KBM-7 (cell line): ENCODE measurements around the gene GPR15.
"Not testable (repeated sequence)": the region's sequence is repeated elsewhere in the genome, so short reads cannot be mapped to it uniquely, and the experiment has no call there.

Source experiments
- DNase-seq: peaks from one replicate; pipeline ENCODE4 v3.0.0-alpha.2; 2015
- in situ Hi-C: fragments of 300-500 bp; cut with MboI; formaldehyde crosslinking; loops from 2 replicates; pipeline ENCODE4 v1.14.3; 2020; ENCODE audit warnings: low sequenced_read_pairs, low pct_unique_long_range_greater_than_20kb, mixed read lengths

Gene GPR15

GRCh38 chr3:98553753-98554152 lies 22.0 kb downstream of the GPR15 start:
- in situ Hi-C loops: no loop called here
- peak; percentile 87 for DNase-seq

DNA sequence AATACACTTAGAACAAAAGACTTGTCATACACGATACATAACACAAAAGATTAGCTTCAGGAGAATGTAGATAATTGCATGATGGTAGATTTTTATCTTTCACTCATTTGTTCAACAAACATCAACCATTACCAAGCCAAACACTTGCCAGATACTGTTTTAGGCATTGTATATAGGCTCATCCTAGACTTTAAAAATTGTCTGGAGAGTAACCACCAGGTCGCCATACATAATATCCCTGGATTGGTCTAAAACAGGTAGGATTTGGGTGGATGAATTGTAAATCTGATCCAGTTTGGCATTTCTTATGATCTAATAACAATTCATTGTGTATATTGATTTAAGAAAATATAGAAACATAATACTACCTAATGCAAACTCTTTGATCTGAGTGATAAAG lies 22.8 kb downstream of the GPR15 start:
- in situ Hi-C loops: no loop called here
- DNase-seq: no peak

DNA sequence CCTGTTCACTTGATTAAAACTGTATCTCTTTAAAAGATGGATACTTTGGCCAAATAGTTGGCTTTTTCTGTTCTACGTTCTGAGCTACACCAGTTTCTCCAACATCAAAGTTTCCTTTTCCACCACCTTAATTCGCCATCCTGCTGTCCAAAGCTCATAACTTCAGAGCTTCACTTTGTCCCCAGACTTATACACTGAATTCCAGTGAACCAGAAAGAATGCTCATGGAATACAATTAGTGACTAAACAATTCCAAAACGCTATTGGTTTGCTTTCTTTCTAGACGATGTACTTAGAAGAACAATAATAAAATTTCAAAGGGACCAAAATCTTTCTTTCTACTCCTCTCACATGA lies 23.2 kb downstream of the GPR15 start:
- no peak for DNase-seq

DNA sequence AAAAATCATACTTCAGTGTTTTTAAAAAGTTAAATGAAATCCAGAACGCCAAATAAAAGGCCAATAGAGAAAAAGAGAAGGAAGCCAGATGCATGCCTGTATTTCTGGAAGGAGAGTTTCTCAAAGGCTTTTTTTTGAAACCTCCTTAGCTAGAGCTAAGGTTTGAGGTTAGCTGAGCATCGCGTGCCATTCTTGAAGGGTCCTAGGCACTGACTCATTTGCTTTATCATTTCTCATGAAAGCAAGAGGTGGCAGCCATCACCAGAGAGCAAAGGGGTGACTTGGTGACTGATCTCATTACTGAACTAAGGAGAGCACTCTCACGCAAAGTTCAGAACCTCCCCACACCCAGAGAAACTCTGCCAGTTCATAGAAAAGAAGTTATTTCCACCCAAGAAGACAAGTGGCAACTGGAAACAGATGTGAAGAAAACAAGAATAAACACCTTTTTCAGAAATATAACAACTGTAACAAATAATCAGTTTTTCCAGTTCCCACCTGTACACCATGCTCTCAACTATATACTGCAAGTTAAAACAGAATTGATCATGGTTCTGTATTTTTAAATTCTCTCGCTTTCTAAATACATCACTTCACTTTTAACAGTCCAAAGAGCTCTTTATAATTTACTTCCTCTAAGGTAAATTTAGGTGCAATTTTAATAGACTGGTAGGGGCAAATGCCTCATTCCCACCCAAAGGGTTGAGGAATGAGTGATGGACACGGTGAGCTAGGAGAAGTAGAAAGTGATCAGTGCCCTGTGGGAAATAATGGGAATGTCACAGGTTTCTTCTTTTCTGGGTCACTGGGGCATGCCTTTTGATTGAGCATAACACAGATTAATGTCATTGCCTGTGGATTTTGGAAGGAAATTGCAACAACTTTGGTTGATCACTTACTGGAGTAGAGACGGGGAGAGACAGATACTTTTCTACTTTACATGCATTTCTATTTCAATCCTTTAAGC lies 24.7 kb downstream of the GPR15 start:
- in situ Hi-C loops: no loop called here

More for the DNA sequence above, 23.2 kb downstream of the GPR15 start:
- in situ Hi-C loops: no loop called here

DNA sequence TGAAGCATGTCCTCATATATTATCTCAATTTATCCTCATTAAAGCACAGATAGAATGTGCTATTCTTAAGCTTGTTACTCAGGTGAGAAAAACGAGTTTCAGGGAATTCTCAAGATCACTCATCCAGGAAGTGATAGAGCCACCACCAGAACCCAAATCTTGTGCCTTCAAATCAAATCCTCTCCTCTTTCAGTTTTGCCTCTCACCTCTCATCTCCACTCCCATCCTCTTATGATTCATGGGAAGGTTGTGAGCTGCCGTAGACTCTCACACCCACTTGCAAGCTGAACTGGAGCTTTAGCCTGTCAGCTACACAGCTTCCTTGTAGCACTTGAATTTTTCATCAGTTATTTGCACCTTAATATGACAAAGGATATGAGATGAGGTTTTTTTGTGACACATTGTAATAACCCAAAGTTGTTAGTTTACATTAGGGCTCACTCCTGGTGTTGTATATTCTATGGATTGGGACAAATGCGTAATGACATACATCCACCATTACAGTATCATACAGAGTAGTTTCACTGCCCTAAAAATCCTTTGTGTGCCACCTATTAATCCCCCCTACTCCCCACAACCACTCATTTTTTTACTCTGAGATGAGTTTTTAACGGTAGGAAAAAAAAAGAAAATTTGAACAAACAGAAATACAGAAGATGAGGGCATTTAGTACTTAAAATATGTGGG lies 25.7 kb downstream of the GPR15 start:
- in situ Hi-C loops: no loop called here
- no peak for DNase-seq

More for the DNA sequence above, 24.7 kb downstream of the GPR15 start:
- DNase-seq: peak; percentile 94

DNA sequence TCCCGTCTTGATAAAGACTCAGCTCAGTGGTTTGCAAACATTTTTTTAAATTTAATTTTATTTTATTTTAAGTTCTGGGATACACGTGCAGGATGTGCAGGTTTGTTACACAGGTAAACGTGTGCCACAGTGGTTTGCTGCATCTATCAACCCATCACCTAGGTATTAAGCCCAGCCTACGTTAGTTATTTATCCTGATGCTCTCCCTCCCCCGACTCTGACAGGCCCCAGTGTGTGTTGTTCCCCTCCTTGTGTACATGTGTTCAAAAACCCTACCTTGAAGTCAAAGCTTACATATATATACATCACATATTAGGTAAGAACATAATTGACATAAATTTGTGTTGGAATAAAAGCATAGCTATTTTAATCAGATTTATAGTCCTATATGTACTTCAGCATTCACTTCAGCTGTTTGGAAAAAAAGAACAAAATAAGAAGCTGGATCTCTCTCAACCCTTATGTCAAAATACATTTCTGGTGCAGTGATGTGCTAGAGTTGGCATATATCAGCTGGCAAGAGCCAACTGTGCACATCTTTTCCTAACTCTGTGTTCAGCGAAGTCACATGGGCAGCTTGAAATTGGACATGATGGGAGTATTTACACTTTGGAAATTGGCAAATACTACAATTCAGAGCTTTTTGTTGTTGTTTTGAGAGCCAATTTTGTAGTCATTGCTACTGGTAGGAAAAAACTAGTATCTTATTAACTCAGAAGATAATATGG lies 26.5 kb downstream of the GPR15 start:
- in situ Hi-C loops: no loop called here
- no peak for DNase-seq

DNA sequence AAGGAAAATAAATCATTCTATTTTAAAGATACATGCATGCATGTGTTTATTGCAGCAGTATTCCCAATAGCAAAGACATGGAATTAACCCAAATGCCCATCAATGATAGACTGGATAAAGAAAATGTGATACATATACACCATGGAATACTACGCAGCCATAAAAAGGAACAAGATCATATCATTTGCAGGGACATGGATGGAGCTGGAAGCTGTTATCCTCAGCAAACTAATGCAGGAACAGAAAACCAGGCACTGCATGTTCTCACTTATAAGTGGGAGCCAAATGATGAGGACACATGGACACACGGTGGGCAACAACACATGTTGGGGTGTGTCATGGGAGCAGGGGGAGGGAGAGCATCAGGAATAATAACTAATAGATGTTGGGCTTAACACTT lies 28.0 kb downstream of the GPR15 start:
- in situ Hi-C loops, DNase-seq: not testable (repeated sequence)

- in situ Hi-C loops: no loop called here
- DNase-seq: no peak
Observed at GRCh38 chr3:98560911-98561310, 29.1 kb downstream of the GPR15 start.

DNA sequence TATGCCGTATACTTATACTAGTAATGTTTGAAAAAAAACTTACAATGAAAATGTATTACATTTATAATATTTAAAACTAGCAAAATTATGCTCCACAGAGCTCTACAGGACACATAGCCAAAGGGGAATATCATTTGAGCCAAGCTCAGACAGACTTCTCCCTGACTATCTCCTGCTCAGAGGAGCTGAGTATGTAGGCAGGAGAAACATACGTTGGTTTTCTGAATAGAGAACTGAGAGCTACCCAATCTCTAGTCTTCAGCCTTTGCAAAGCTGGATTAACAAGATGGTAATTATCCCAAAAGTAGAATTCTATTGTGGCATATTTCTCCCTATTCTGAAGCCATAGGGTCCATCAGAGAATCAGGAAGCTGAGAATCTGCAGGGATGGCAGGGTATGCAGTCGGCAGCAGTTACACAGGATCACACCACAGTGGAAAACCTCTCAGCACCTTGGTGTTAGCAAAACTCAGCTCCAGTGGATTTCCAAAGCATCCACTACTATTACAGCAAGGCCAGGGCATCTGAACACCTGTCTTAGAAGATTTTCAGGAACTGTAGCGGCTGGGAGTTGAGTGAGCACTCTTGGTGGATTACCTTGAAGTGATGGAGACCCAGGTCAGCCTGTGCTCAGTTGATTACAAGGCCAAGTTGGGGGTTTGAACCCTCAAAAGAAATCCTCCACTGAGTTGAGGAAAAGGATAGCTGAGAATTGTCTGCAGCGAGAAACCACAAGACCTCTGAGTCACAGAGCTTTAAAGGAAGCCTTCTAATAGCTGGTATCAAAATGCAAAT lies 30.1 kb downstream of the GPR15 start:
- no peak for DNase-seq
- in situ Hi-C loops: no loop called here

- no peak for DNase-seq
- in situ Hi-C loops: no loop called here
Observed at GRCh38 chr3:98563661-98564281, 32.0 kb downstream of the GPR15 start.

GRCh38 chr3:98564282-98565005 lies 32.7 kb downstream of the GPR15 start:
- no peak for DNase-seq
- in situ Hi-C loops: no loop called here

DNA sequence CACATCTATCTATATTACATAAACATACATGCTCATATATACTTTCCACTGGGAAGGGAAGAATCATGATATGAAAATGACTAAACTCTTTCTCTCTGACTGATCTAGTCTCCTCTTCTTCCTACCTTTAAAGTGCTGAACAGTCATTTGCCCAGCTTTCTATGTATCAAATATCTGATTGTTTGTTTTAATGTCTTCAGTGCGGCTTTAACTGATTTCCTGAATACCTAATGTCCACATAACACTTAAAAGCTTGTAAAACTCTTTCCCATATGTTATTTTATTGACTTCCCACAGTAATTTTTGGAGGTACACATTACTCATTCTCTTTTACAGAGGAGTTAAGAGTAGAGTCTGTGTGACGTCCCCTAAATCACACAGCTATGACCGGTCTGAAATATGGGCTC lies 33.5 kb downstream of the GPR15 start:
- no peak for DNase-seq
- in situ Hi-C loops: no loop called here

- in situ Hi-C loops: no loop called here
- DNase-seq: peak; percentile 45
Observed at GRCh38 chr3:98565843-98566242, 34.1 kb downstream of the GPR15 start.

- DNase-seq: no peak
- in situ Hi-C loops: no loop called here
Observed at GRCh38 chr3:98567666-98568270, 36.0 kb downstream of the GPR15 start.

DNA sequence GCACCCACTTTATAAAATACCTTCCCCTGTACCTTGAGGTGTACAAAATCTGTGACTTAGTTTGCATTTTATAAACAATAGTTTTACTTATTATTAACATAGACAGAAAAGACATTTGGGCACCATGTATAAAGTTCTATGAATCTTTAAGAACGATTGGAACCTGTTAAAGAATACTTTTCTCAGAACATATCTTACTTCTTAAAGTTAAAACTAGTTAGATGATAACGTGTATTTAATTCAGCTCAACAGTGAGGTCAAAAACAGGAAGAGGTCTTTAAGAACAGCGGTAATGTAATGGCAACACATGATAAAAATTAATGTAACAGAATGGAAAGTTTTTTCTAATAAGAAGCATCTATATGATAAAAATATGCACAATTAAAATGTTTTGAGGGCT lies 36.6 kb downstream of the GPR15 start:
- DNase-seq: no peak

GRCh38 chr3:98573181-98573728 lies 41.5 kb downstream of the GPR15 start:
- DNase-seq: peak; percentile 72

More for the DNA sequence above, 36.6 kb downstream of the GPR15 start:
- in situ Hi-C loops: no loop called here

DNA sequence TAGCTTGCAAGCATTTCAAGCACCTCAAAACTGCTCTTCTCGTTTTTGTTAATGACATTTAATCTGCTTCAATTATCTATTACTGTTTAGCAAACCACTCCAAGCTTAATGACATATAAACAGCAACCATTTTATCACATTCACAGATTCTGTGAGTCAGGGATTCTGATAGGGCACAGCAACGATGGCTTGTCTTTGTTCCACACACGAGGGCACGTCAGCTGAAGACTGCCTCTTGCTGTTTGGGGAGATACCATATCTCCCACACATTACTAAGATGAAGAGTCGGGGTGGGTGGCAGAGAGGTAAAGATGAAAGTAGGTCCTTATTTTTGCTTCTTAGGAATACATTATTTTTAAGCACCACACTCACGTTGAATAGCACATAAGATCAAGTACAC lies 42.4 kb downstream of the GPR15 start:
- in situ Hi-C loops: no loop called here
- no peak for DNase-seq

More at GRCh38 chr3:98573181-98573728, 41.5 kb downstream of the GPR15 start:
- in situ Hi-C loops: no loop called here
